Measurements from ENCODE around the gene CEACAM4. TPM values are rescaled to one million over a fixed set of nuclear protein-coding genes. Genes with fewer than 3 reads are reported as not detected.

Gene CEACAM4
- total RNA-seq, 1 experiment from 2014 or later, result not detected

GRCh38 chr19:41587838-41588210 is 39.0 kb downstream of the CEACAM4 start:
- H3K4me3 ChIP-seq (ENCODE audit: low read depth in 2 of 2, low read length in 2 of 2), result no peak overlapping the region
- intact Hi-C loops (cut with micrococcal nuclease; ENCODE audit: unreplicated experiment), result no loop called here
- TF ChIP-seq SIN3A (IDR thresholded peaks at IDR 0.05; ENCODE audit: borderline replicate concordance, insufficient read depth, low read depth, low read length) (no peak), REST (IDR thresholded peaks at IDR 0.05; ENCODE audit: insufficient read depth in 1 of 2, low read depth in 2 of 2, low read length in 1 of 2) (no peak), CTCF (IDR thresholded peaks at IDR 0.05) (no peak), TCF7L2 (IDR thresholded peaks at IDR 0.05; ENCODE audit: low read depth, low read length) (no peak), POLR2AphosphoS5 (IDR thresholded peaks at IDR 0.05; ENCODE audit: low read depth, low read length) (no peak)
- DNase-seq (ENCODE audit: low read depth, low spot score) (no peak), ATAC-seq (no peak)
- in situ Hi-C loops (cut with HindIII; ENCODE audit: low pct_unique_long_range_greater_than_20kb, low sequenced_read_pairs), result no loop called here
- no TSS peak for BruUV-seq (replicated peaks)
- POLR2A ChIA-PET, result no interaction called here
- H3K27me3 ChIP-seq (ENCODE audit: control insufficient read depth, insufficient read depth, low read length), result no peaks in the 10 kb centered on the region
- no peaks in the 10 kb centered on the region for H3K36me3 ChIP-seq (ENCODE audit: control insufficient read depth, insufficient read depth, low read length)
- H3K9me3 ChIP-seq (ENCODE audit: control insufficient read depth, insufficient read depth, low read depth, low read length), result no peaks in the 10 kb centered on the region
- CTCF ChIA-PET, result interaction anchor here (0.7 kb wide), 1 partner anchor 308 kb away, joined by 3 read pairs; no protein-coding TSS in a partner anchor
- H3K27ac ChIP-seq (ENCODE audit: low read length), result no peak overlapping the region
- no peaks in the 10 kb centered on the region for H3K4me1 ChIP-seq (ENCODE audit: control insufficient read depth, insufficient read depth, low read length)

GRCh38 chr19:41587101-41587837 is 39.6 kb downstream of the CEACAM4 start:
- H3K4me3 ChIP-seq (ENCODE audit: low read depth in 2 of 2, low read length in 2 of 2), result no peak overlapping the region
- TF ChIP-seq POLR2AphosphoS5 (IDR thresholded peaks at IDR 0.05; ENCODE audit: low read depth, low read length), result no peak
- TF ChIP-seq REST (IDR thresholded peaks at IDR 0.05; ENCODE audit: insufficient read depth in 1 of 2, low read depth in 2 of 2, low read length in 1 of 2), result no peak
- TF ChIP-seq SIN3A (IDR thresholded peaks at IDR 0.05; ENCODE audit: borderline replicate concordance, insufficient read depth, low read depth, low read length), result no peak
- TF ChIP-seq TCF7L2 (IDR thresholded peaks at IDR 0.05; ENCODE audit: low read depth, low read length), result no peak
- no peak for TF ChIP-seq CTCF (IDR thresholded peaks at IDR 0.05)
- H3K27me3 ChIP-seq (ENCODE audit: control insufficient read depth, insufficient read depth, low read length), result no peaks in the 10 kb centered on the region
- DNase-seq (ENCODE audit: low read depth, low spot score) (no peak), ATAC-seq (no peak)
- H3K9me3 ChIP-seq (ENCODE audit: control insufficient read depth, insufficient read depth, low read depth, low read length), result no peaks in the 10 kb centered on the region
- intact Hi-C loops (cut with micrococcal nuclease; ENCODE audit: unreplicated experiment) (no loop called here), in situ Hi-C loops (cut with HindIII; ENCODE audit: low pct_unique_long_range_greater_than_20kb, low sequenced_read_pairs) (no loop called here)
- POLR2A ChIA-PET, result no interaction called here
- no peaks in the 10 kb centered on the region for H3K4me1 ChIP-seq (ENCODE audit: control insufficient read depth, insufficient read depth, low read length)
- no TSS peak for BruUV-seq (replicated peaks)
- H3K27ac ChIP-seq (ENCODE audit: low read length), result no peak overlapping the region
- no peaks in the 10 kb centered on the region for H3K36me3 ChIP-seq (ENCODE audit: control insufficient read depth, insufficient read depth, low read length)
- CTCF ChIA-PET, result interaction anchor here (0.7 kb wide), 1 partner anchor 309 kb away, joined by 3 read pairs; no protein-coding TSS in a partner anchor

All from Panc1 (cell line).